Posterior cingulate gyrus (tissue), 11 donors: ENCODE data around the gene AKR1B1.

Experiments
- DNase-seq, 10 donors: peaks; one replicate each; pipeline versions ENCODE4 v3.0.0 to v3.0.0-alpha.2; 2020 to 2021; ENCODE audit warnings: mixed read lengths in 3 of 10
- intact Hi-C: fragments of 100-400 bp; cut with DNase I; formaldehyde crosslinking; loops from one replicate; pipeline ENCODE4 v1.15.1; 2023

AKR1B1 gene

DNA sequence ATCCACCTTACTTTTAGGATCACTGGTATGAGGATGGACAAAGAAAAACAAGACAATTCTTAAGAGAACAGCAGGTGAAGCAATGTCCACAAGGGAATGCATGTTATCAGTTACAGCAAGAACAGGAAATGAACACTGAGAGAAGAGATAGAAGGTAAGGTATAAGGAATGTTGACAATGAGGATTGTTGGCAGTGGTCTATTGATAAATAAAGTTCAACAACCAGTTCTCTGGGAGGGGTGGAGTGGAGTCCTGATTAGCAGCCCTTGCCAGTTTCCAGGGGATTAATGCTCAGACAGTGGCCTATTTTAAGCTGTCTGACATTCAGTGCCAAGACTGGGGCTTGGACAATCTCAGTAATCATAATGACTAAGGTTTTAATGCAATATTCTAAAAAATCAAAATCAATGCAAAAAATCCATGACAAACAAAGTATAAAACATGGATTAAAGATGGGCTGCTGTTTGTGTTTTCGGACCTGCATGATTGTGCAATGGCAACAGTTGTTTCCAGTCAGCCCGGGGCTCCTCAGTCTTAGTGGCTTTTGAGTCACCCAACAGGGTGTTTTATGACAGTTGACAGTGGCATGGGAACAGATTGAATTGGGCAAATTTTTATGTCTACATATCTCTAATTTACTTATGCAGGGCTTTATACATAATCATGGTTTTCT, 13.8 kb upstream of the AKR1B1 start:
- DNase-seq = no peak
- intact Hi-C loops = no loop called here

DNA sequence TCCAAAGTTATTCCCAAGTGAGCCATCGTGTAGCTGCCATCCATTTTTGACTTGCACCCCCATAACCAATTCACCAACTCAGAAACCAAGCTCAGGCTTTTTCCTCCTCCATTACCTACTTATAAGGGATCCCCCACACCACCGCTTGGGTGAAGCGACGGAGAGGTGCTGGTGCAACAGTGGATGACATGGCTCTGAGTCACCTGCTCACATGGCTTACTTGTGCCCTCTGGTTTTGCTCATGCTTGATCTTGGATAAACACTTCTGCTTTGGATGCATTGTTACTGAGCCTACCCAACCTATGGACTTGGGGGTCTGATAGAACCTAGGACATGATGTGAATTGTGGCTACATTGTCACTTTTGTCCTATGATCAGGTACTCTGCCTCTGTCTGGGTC, 12.0 kb upstream of the AKR1B1 start:
- intact Hi-C loops = no loop called here
- DNase-seq = peak in 1 of 10 donors; percentile 33

DNA sequence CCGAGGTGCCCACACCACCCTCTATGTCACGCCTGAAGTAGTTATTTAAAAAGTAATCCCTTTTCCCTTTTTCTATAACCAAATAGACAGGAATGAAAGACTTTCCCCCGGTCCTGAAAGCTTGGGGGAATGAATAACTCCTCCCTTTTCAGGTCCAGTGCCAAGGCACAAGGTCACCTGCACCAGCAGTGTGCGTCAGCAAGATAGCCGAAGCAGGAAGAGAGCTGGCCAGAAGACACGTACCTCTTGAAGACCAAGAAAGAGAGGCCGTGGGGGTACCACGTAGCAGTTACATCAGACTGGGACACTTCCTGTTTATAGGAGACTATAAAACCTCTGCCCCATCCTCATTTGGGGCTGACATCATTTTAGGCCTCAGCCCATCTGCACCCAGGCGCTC, 10.7 kb upstream of the AKR1B1 start:
- intact Hi-C loops = no loop called here
- DNase-seq = no peak

DNA sequence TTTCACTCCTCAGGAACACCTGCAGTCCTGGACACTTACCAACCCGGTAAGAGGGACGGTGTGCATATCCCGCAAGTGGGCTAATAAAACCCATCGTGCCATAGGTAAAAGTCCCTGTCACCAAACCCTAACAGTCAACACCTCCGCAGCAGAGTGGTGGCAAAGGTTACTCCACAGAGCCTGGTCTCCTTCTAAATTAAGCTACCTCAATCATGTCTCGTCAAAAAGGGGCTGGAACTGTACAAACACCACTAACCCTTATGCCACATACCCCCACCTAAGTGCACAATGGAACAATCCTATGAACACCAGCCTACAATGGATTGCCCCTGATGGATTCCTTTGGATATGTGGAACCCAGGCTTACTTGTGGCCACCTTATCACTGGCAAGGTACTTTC, 9.6 kb upstream of the AKR1B1 start:
- DNase-seq = no peak
- intact Hi-C loops = no loop called here

DNA sequence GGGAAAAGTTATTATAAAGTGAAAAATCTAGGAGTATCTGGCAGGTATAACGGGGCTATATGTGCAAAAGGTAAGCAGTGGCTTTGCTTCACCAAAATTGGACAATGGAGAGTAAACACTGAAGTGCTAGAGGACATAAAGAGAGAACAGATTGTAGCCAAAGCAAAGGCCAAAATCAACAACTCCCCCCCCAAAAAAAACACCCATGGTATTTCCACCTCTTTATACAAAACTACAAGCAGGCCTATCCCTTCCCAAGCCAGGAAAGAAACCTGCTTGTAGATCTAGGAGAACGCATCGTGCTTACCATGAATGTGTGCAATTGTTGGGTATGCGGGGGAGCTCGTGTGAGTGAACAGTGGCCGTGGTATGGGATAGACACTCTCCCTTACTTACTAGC, 9.2 kb upstream of the AKR1B1 start:
- intact Hi-C loops = no loop called here

DNA sequence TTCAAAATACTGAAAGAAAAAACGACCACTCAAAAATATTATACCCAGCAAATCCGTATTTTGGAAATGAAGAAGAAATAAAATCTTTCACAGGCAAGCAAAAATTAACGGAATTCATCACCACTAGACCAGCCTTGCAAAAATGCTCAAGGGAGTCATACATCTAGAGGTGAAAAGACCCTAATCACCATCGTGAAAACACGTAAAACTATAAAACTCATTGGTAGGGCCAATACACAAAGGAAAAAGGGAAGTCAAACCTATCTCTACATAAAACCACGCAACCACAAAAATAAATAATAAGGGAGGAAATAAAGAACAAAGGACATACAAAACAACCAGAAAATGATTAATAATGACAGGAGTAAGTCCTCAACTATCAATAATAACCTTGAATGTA, 6.6 kb upstream of the AKR1B1 start:
- intact Hi-C loops = no loop called here
- no peak for DNase-seq

More for the DNA sequence above, 9.2 kb upstream of the AKR1B1 start:
- no peak for DNase-seq

DNA sequence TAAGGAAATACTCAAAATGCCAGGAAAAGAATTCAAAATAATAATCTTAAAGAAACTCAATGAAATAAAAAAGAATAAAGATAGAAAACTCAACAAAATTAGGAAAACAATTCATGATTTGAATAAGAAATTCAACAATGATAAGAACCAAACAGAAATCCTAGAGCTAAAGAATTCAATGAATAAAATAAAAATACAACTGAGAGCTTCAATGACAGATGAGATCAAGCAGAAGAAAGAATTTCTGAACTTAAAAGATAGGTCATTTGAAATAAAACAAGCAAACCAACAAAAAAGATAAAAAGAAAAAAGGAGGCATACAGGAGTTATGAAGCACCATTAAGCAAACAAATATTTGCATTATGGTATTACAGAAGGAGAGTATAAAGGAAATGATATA, 5.6 kb upstream of the AKR1B1 start:
- intact Hi-C loops = no loop called here
- DNase-seq = no peak

DNA sequence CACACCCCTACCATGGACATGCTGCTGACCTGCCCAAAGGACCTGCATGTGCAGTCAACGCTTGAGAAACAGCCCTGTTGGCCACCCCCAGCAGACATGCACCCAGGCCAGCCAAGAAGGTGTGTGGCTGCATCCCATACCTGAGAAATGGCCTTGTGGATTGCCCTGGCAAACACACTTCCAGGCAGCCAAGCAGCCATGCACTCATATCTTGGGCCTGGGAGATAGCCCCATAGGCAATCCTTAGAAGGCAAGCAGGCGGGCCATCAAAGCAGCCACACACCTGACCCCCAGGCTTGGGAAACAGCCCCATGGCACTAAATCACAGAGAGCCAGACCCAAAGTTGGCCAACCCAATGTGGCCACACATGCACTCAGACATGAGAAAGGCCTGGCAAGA, 4.9 kb upstream of the AKR1B1 start:
- peak in 1 of 10 donors; percentile 63 for DNase-seq
- intact Hi-C loops = no loop called here

DNA sequence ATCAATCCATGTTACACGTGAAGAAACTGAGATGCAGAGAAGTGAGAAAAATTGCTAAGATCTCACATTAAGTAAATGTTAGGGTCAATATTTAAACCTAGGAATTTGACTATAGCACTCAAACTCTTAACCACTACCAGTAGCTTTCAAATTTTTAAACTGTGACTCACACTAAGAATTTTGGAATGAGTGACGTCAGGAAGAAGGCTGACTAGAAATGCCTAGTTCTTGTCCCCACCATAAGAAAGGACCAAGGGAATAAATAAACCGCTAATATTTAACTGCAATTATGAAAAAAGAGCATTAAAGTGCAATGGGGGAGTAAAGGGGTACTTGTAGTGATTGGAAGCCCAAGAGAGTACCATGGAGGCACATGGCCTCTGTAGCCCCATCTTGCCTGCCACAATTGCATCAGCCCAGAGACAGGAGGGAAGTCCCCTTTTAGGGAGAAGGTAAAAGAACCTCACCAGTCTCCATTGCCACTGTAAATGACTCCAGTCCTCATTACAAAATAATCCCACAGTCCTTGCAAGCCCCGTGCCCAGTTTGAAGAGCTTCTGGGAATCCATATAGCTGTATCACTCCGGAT, 3.5 kb upstream of the AKR1B1 start:
- intact Hi-C loops = no loop called here
- DNase-seq = no peak

DNA sequence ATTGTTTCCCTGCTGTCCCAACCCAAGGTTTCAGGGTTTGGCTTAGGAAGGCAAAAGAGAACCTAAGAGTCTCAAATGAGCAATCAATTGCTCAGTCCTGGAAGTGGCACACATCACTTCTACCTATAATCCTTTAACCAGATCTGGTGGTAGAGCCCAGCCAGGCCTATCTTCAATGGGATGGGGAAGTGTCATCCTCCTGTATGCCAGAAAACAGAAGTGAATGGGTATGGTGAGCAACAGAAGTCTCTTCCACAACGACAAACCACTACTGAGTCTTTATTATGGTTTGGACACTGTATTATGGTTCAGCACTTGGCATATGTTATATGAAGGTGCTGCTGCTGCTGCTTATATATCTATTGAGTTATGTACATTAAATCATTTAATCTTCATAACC, 3.0 kb upstream of the AKR1B1 start:
- intact Hi-C loops = no loop called here
- no peak for DNase-seq

DNA sequence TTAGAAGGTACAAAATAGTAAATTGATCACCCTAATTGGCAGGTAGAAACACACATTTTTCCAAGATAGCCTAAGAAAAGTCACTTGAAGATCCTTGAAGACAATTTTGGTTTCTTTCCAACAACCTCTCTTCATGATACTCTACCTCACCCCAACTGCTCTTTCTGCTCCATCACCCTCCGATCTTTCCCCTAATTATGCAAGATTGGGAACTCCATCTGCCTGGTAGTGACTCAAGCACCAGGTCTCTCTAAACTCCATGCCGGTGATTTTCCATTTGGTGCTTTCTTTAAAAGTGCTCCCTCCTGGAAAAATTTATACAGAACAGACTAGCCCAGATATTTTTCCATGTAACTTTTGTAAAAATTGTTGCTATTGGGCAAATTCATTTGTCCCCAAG, 1.1 kb upstream of the AKR1B1 start:
- intact Hi-C loops = no loop called here
- no peak for DNase-seq

DNA sequence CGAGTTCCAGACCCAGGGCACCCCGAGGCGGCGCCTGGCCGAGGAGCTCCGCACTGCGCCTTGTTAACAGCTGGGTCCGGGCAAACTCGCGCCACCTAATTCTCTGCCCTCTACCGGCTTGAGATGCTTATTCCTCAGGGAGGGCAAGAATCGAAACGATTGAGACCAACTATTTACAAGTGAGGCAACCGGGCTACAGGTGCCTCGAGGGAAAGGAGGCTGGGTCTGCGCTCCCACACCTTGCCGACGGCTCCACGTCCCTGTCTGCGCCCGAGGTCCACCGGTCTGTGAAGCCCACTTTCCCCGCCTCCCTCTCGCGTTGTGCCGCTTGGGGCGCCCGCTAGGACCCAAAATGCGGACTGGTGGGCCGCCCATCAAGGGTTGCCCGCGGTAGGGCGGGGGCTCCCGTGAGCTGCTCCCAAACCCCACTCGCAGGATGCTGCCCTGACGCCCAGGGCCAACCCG, 527 bp downstream of the AKR1B1 start:
- intact Hi-C loops = no loop called here
- peak; percentile 32 to 93 (median 48) for DNase-seq

DNA sequence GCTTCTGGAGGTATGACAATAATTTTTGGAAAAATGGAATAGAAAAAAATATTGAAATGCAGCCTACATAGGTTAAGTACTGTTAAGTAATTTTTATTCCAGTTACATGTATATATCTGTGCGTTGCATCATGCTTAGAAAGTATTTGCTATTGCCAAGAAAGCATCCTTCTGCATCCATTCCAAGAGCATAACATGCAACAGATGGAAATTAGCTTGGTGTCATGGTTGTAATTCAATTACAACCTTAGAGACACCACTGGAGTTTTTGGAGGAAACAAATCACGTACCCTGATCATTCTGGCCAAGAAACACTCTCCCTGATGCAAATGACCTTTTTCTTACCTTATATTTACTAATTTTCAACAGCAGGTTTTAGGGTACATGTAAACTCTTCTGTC, 1.7 kb downstream of the AKR1B1 start:
- no peak for DNase-seq
- intact Hi-C loops = no loop called here

DNA sequence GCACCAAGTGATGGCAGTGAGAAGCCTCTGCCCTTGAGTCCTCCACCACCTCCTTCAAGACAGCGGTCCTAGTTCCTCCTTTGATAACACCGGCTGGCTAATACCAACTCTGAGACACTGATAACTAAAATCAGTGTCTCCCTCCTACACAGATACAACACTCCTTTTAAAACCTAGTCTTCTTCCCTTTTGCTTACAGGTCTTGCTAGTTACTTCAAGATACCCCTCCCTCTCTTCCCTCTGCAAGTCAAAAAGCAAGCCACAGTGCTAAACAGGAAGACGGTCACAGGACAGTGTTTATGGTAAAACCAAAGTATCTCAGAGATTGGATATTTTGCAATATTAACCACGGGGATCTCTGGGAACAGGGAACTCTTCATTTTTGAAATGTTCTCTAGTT, 4.6 kb downstream of the AKR1B1 start:
- DNase-seq = no peak
- intact Hi-C loops = no loop called here

DNA sequence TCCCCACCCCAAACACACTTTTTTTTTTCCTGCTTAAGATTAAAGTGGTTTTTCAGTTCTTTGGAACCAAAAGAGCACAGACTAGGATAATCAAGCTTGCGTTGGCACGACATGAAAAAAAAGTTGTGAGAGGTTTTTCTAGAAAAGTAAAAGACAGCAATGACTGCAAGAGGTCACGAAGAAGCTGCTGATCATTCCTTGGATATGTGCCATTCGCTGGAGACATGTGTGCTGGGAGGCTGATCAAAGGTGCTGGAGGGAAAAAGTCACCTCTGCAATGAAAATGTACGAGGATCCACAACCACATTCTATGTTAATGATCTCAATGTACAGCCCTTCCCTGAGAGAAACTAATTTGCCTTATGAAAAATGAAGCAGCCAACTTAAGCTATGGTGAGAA, 5.4 kb downstream of the AKR1B1 start:
- no peak for DNase-seq
- intact Hi-C loops = no loop called here

DNA sequence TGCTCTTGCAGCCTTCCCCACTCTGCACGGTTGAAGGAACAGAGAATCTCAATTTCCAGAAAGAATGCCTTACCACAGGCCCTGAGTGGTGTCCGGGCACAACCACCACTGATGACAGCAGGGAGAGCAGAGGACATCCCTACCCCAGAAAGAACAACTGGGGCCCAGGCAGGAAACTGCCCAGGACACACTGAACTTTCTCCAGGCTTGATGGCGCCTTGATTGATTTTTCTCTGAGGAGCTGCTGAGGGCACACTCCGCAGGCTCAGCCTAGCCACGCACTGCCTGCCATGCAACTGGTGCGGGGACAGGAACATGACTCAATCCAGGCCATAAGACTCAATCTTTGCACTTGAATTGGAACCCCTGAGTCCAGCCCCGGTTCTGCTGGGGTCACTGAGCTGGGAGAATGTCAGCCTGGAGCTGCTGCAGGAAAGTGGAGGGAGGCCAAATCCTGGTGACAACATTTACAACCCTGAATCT, 5.9 kb downstream of the AKR1B1 start:
- intact Hi-C loops = no loop called here

DNA sequence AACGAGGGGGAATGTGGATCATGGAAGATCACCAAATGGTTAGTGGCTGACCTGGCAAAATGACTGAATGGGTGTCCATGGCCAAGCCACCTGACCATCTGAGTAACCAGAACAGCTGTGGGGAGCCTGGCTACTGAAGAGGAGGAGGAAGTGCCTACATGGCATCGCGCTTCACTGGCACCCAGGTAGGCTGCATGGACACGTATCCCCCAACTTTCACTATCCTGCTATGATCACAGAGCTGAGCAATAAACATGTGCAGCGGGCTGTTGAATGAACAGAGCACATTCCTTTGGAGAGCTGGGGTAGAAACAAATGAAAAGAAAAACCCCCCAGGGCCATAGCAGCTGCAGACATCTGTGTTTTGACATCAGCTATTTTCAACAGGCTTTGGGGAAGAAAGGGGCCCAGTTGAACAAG, 6.5 kb downstream of the AKR1B1 start:
- intact Hi-C loops = no loop called here

More for the DNA sequence above, 5.9 kb downstream of the AKR1B1 start:
- no peak for DNase-seq

DNA sequence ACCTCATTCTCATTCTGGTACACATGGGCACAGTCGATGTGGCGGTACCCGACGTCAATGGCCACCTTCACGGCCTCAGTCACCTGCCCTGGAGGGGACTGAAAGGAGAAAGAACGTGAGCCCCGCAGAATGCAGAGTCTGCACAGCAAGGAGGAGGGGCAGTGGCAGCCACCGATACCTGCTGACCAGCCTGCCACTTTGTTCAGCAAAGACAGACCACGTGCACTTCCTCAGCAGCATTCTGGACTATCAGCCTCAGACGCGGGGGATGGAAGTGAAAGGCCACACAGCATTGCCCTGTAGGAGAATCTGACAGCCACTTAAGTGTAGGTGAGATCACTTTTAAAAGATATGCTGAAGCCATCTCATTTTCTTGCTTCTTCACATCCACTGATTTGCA, 7.2 kb downstream of the AKR1B1 start:
- peak in 2 of 10 donors; percentile 12 to 87 for DNase-seq
- intact Hi-C loops = no loop called here

More for the DNA sequence above, 6.5 kb downstream of the AKR1B1 start:
- no peak for DNase-seq

DNA sequence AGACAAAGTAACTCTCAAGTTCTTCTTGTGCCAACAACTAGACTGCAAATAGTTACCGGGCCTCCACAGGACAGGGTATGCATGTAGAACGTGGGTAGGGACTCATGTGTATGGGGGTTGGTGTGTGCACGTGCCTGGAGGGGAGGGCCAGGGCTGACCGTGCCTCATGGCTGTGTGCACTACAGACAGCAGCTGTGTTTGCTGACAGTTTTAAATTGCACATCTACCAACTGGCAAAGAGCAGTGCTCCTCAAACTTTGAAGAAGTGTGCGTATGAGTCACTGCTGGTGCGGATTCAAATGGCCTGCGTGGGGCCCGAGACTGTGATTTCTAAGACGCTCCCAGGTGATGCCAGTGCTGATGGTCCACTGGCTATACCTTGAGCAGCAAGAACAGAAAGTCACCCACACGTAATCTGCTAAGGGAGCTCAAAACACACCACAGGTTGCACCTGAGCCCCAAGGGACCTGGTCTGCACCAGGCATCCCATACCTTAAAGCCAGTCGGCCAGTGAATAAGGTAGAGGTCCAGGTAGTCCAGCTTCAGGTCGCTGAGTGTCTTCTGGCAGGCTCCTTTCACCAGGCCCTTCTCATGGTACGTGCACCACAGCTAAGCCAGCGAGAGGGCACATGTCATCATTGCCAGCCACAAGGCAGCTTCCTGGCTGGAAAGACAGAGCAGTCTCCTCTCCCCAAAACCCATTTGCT, 8.5 kb downstream of the AKR1B1 start:
- peak in 1 of 10 donors; percentile 79 for DNase-seq

DNA sequence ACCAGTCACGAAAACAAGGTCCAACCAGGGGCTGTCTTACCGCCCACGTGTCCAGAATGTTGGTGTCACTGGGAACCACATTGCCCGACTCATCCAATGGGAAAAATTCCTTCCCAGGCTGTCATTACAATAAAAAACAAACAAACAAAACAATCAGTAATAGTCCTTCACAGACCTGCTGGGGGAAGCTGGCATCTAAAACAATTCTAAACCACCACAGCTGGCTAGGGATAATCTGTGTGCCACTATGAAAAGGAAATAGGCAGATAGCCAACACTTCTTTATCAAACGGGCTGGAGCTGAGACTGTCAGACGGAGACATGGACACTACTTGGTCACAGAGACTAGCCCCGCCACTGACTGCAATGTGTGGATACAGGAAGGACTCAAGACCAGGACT, 9.2 kb downstream of the AKR1B1 start:
- peak in 1 of 10 donors; percentile 31 for DNase-seq
- intact Hi-C loops = no loop called here

More for the DNA sequence above, 8.5 kb downstream of the AKR1B1 start:
- intact Hi-C loops = no loop called here

DNA sequence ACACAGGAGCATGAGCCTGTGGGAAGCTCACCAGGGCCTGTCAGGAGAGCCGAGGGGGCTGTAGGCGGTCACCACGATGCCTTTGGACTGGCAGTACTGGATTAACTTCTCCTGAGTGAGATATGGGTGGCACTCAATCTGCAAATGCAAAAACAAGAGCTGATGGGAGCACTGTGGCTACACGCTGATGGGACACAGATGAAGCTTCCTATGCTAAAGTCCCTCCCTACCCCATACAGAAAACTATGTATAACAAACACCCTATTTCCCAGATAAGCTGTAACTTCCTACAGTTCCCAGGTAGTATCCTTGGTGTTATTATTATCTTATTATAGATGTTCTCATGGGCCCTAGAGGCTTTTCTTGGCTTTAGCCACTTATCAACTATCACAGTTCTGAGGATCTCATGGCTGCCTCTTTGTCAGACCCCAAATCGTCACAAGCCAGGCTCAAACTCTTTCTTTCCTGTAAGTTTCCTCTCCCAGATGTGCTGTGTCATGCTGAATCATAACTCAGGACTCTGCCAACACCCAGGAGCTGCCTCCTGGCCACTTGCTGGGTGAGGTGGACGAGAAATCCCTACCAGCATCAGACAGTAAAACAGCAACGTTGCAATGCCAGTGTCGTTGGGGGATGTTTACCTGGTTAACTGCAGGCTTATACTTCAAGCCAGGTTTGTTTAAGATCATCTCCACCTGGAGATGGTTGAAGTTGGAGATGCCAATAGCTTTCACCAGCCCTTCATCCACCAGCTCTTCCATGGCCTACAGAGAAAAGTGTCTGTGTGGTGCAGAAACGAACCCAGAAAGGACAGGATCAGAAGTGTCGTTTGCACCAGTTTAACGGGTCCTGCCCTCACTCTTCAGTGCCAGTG, 10.3 kb downstream of the AKR1B1 start:
- peak in 1 of 10 donors; percentile 25 for DNase-seq
- intact Hi-C loops = no loop called here
